Measurements from ENCODE around the gene TMCC3.
"Not testable (repeated sequence)": the region's sequence is repeated elsewhere in the genome, so short reads cannot be mapped to it uniquely, and the experiment has no call there.

Gene TMCC3

GRCh38 chr12:94650143-94651056 lies at the start of gene TMCC3:
Gene TMCC3, minus strand, starts transcription at chr12:94650557. Its CDS starts 127 bp downstream, at chr12:94650430.
- DNase-seq (ENCODE audit: low read depth in 2 of 2) = peak; percentile 3 to 11

GRCh38 chr12:94699801-94700200 lies 49.4 kb upstream of the TMCC3 start:
- no peak for DNase-seq (ENCODE audit: low read depth in 2 of 2)

GRCh38 chr12:94698578-94698977 lies 48.2 kb upstream of the TMCC3 start:
- DNase-seq (ENCODE audit: low read depth in 2 of 2) = no peak

GRCh38 chr12:94697631-94698030 lies 47.3 kb upstream of the TMCC3 start:
- no peak for DNase-seq (ENCODE audit: low read depth in 2 of 2)

GRCh38 chr12:94694732-94695131 lies 44.4 kb upstream of the TMCC3 start:
- no peak for DNase-seq (ENCODE audit: low read depth in 2 of 2)

GRCh38 chr12:94692826-94693225 lies 42.5 kb upstream of the TMCC3 start:
- DNase-seq (ENCODE audit: low read depth in 2 of 2) = not testable (repeated sequence)

- no peak for DNase-seq (ENCODE audit: low read depth in 2 of 2)
Observed at GRCh38 chr12:94690198-94690771, 39.9 kb upstream of the TMCC3 start.

GRCh38 chr12:94689646-94690036 lies 39.3 kb upstream of the TMCC3 start:
- DNase-seq (ENCODE audit: low read depth in 2 of 2) = no peak

- no peak for DNase-seq (ENCODE audit: low read depth in 2 of 2)
Observed at GRCh38 chr12:94689002-94689645, 38.8 kb upstream of the TMCC3 start.

GRCh38 chr12:94687891-94688290 lies 37.5 kb upstream of the TMCC3 start:
- no peak for DNase-seq (ENCODE audit: low read depth in 2 of 2)

GRCh38 chr12:94686834-94687628 lies 36.7 kb upstream of the TMCC3 start:
- no peak for DNase-seq (ENCODE audit: low read depth in 2 of 2)

- DNase-seq (ENCODE audit: low read depth in 2 of 2) = no peak
Observed at GRCh38 chr12:94684416-94685142, 34.2 kb upstream of the TMCC3 start.

- DNase-seq (ENCODE audit: low read depth in 2 of 2) = no peak
Observed at GRCh38 chr12:94679554-94680195, 29.3 kb upstream of the TMCC3 start.

- DNase-seq (ENCODE audit: low read depth in 2 of 2) = no peak
Observed at GRCh38 chr12:94678849-94679248, 28.5 kb upstream of the TMCC3 start.

- DNase-seq (ENCODE audit: low read depth in 2 of 2) = no peak
Observed at GRCh38 chr12:94678379-94678778, 28.0 kb upstream of the TMCC3 start.

GRCh38 chr12:94677778-94678177 lies 27.4 kb upstream of the TMCC3 start:
- no peak for DNase-seq (ENCODE audit: low read depth in 2 of 2)

GRCh38 chr12:94676922-94677321 lies 26.6 kb upstream of the TMCC3 start:
- no peak for DNase-seq (ENCODE audit: low read depth in 2 of 2)

- no peak for DNase-seq (ENCODE audit: low read depth in 2 of 2)
Observed at GRCh38 chr12:94676031-94676641, 25.8 kb upstream of the TMCC3 start.

- no peak for DNase-seq (ENCODE audit: low read depth in 2 of 2)
Observed at GRCh38 chr12:94674835-94675234, 24.5 kb upstream of the TMCC3 start.

GRCh38 chr12:94674051-94674451 lies 23.7 kb upstream of the TMCC3 start:
- no peak for DNase-seq (ENCODE audit: low read depth in 2 of 2)
